Right lung (tissue), 5 donors: ENCODE data around the gene GPD1. TPM values are rescaled to one million over a fixed set of nuclear protein-coding genes. Genes with fewer than 3 reads are reported as not detected.
"Not testable (repeated sequence)": the region's sequence is repeated elsewhere in the genome, so short reads cannot be mapped to it uniquely, and the experiment has no call there.

Experiments used
- DNase-seq, 2 donors: peaks; one replicate each; pipeline ENCODE4 v3.0.0-alpha.2; 2013
- polyA plus RNA-seq, 5 donors: library from polyadenylated mRNA; unstranded; fragments of 120-200 nt; gene quantifications; one replicate each; pipeline versions ENCODE4 v1.2.1 to v1.2.3, GENCODE V29; 2013; ENCODE audit warnings: inconsistent platforms in 1 of 5, low replicate concordance in 1 of 5; ENCODE audit not compliant: insufficient read length in 5 of 5, insufficient read depth in 1 of 5

The GPD1 gene
- polyA plus RNA-seq, 5 donors = 0.44 to 3.5 (median 0.72) TPM

DNA sequence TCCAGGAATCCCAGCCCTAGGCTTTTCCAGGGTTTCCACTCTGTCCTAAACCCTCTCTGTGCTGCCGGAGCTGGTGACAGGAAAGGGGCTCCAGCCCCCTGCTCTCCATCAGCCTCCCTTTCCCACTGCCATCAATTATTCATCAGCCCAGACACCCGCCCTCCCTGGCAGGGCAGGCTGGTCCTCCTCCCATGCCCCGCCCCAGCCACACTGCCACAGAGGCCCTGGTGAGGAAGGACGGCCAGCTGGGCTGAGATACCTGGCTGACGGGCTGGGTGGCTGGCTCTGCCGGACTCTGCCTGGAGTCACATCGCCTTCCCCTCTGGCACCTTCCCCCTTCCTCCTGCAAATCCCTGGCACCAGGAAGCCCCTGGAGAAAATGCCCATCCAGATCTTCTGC is 30.6 kb upstream of the GPD1 start:
- no peak for DNase-seq

DNA sequence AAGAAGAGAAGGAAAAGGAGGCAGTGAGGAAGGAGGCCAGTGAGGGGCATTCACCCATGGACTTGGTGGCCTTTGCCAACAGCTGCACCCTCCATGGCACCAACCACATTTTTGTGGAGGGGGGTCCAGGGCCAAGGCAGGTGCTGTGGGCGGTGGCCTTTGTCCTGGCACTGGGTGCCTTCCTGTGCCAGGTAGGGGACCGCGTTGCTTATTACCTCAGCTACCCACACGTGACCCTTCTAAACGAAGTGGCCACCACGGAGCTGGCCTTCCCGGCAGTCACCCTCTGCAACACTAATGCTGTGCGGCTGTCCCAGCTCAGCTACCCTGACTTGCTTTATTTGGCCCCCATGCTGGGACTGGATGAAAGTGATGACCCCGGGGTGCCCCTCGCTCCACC is 30.1 kb upstream of the GPD1 start:
- DNase-seq = no peak

DNA sequence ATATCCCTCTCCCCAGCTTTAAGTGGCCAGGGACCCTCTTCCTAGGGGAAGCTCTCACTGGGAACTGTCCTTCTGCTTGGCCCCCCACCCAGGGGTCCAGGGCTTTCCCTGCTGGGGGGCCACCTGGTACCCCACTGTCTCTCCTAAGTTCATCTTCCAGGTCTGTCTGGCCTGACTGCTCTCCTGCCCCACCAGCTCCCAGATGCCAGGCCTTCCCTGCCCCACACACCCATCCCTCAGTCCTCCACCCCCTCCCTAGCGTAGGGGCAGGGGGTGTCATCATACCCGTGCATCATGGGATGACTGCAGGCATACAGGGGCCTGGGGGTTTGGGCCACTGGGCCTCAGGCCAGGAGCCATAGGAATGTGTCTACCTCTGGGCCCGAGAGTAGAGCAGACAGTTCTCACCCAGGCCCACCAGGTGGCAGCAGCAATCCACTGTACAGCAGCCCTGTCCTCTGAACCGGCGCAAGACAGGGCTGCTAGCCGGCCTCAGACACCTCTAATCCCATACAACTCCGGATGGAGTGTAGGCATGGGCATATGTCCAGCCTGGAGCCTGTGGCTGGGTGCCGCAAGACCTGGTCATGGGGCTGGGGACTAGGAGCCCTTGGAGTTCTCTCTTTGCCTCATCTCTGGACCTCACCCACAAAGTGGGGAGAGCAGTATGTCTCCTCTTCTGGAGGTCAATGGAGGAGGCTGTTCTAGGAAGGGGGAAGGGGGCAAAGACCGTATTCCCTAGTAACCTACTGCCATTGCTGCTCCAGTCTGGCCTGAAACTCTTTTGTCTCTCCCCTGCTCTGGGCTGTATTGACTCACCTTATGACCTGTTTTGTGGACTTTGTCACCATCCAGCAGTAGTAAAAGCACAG is 28.6 kb upstream of the GPD1 start:
- DNase-seq = peak; percentile 72 to 76

DNA sequence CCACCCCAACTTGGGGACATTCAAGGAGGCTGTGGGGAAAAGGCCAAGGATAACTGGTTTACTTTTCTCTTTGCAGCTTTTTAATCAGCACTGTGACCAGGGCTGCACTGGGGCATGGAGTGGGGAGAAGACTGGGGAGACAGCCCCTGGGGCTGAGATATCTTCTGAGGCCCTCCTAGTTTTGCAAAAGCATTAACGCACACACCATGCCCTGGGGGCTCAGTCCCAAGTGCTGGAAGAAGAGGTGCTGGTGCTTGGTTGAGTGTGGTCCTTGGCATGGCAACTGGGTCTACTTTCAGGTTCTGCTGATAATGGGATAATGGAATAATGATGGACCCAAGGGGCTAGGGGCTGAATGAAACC is 28.0 kb upstream of the GPD1 start:
- DNase-seq = no peak

DNA sequence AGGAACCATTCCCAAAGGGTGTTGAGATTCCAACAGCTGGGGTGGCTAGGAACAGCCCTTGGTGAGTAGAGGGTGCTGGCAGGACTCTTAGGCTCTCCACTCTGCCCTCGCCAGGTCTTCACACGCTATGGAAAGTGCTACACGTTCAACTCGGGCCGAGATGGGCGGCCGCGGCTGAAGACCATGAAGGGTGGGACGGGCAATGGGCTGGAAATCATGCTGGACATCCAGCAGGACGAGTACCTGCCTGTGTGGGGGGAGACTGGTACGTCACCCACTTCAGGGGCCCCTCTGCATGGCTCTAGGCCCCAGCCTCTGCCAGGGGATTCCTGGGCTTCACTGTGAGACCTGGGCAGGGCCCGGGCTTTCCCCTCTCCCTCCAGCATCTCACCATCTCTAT is 26.7 kb upstream of the GPD1 start:
- no peak for DNase-seq

DNA sequence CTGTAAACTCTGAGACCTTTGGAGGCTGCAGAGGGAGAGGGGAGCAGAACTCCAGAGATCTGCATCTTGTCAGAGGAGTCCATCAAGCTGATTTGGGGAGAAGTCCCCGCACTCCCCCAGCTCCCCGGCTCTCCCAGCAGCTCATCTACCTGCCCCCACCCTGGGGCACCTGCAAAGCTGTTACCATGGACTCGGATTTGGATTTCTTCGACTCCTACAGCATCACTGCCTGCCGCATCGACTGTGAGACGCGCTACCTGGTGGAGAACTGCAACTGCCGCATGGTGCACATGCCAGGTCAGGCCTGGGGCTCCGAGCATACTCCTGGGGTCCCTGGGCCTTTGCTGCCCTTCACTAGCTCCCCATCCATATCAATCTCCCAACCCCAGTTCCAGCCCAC is 25.5 kb upstream of the GPD1 start:
- no peak for DNase-seq

DNA sequence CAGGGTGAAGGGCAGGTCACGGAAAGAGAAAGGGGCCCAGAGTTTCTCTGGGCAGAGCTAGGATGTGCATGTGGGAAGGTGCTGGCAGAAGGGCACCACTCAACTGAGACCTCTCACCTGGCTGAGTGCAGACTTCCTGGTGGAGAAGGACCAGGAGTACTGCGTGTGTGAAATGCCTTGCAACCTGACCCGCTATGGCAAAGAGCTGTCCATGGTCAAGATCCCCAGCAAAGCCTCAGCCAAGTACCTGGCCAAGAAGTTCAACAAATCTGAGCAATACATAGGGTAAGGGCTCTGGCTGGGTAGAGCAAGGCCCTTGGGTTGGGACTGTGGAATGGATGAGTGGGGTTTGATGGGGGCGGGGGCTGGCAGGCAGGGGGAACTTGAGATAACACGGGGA is 24.0 kb upstream of the GPD1 start:
- no peak for DNase-seq

DNA sequence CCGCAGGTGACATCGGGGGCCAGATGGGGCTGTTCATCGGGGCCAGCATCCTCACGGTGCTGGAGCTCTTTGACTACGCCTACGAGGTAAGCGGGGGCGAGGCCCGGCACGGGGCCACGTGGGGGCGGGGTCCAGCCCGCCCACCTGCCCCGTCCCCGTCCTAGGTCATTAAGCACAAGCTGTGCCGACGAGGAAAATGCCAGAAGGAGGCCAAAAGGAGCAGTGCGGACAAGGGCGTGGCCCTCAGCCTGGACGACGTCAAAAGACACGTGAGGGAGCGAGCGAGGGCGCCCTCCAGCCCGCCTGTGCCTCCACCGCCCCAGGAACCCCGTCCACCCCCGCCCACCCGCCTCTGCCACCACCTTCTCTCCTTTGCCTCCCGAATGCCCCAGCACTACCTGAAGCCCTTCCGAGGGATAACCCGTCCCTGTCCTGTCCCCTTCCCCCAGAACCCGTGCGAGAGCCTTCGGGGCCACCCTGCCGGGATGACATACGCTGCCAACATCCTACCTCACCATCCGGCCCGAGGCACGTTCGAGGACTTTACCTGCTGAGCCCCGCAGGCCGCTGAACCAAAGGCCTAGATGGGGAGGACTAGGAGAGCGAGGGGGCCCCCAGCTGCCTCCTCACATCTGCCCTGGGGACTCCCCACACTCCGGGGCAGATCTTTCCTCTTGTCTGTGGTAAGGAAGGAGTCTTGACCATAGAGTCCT is 22.6 kb upstream of the GPD1 start:
- no peak for DNase-seq

DNA sequence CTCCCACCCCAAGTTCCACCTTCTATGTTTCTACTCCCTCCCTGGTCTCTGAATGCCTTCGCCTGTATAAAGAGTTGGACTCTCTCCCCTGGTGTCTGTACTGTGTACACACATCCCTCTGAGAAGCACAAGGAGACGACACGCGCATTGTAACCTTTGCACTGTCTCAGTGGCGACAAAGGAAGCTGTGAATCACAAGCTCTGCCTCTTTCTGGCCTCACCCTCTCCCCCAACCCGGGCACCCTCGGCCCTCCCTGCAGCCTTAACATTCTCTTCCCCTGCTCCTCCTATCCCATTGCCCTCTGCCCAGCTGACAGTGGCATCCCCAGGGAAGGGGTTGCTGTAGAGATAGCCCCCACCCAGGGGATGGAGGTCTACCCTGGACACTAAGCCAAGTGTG is 21.2 kb upstream of the GPD1 start:
- DNase-seq = no peak

DNA sequence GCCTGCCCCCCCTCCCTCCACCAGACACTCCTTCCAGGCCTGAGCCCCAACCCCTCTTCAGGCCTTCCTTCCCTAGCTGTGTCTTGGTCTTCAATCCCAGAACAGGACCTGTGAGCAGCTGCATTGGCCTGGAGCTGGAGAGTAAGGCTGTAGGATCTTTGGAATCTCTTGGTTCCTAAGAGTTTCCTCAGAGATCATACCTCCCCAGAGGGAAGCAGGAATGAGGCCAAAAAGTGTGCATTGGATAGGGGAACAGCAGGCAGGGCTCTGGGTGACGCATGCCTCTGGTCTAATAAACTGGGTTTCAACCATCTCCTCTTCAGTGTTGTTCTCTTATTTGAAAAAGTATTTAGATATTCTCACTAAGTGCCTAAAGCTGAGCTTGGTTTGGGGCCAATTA is 20.5 kb upstream of the GPD1 start:
- no peak for DNase-seq

DNA sequence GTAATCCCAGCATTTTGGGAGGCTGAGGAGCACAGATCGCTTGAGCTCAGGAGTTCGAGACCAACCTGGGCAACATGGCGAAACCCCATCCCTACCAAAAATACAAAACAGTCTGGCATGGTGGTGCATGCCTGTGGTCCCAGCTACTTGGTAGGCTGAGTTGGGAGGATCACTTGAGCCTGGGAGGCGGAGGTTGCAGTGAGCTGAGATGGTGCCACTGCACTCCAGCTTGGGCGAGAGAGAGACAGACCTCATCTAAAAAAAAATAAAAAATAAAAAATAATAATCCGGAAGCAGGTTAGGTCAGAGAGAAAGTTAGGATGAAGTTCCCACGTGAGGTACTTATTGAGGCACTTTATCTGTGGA is 19.4 kb upstream of the GPD1 start:
- DNase-seq = not testable (repeated sequence)

DNA sequence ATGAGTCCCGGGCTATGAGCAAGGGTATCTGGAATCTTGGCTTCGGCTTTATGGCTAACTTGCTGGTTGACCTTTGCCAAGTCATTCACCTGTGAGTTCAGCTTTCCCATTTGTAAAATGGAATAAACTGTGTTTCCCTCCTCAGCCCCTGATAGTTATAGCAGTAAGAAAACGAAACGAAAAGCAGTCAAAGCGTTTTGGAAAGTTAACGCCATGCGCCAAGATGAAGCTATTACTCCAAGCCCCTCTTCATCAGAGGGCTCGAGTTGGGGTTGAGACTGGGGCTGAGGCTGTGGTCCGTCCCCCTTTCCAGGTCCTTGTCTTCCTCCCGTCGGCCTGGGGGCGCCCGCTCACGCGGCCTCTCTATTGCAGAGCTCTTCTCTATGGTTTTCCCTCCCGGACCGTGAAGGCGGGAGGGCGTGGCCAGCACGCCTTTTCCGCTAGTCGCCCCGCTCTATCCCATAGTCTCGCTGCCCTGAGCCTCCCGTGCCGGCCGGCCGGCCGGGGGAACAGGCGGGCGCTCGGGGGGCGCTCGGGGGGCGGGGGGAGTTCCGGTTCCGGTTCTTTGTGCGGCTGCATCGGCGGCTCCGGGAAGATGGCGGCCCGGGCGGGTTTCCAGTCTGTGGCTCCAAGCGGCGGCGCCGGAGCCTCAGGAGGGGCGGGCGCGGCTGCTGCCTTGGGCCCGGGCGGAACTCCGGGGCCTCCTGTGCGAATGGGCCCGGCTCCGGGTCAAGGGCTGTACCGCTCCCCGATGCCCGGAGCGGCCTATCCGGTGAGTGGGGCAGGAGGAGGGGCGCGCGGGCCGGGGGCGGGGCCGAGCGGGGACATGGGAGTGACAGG is 18.8 kb upstream of the GPD1 start, which contains the start of gene SMARCD1:
Gene SMARCD1 (plus strand): TSS at position 568 of the 840 bp plus-strand sequence. CDS start 28 bp downstream, at position 596.
- peak; percentile 91 to 93 for DNase-seq

DNA sequence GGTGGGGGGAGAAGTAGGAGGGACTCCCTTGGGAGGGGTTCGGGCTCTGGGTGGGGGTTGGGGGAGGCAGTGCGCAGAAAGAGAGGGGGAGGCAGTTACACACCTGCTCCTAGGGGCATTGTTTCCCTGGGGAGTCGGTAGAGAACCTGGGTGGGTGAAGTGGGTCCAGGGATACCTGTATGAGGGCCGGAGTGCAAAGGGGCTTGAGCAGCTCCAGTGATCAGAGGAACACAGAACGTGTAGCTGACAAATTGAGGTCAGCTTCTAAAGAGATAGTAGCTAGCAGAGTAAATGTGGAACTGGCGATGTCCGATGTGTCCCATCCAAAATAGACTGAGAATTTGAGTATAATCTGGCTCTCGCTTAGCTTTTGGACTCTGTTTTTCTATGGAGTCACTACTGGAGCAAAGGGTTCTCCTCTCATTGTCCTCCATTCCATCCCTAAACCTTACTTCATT is 18.2 kb upstream of the GPD1 start:
- no peak for DNase-seq

DNA sequence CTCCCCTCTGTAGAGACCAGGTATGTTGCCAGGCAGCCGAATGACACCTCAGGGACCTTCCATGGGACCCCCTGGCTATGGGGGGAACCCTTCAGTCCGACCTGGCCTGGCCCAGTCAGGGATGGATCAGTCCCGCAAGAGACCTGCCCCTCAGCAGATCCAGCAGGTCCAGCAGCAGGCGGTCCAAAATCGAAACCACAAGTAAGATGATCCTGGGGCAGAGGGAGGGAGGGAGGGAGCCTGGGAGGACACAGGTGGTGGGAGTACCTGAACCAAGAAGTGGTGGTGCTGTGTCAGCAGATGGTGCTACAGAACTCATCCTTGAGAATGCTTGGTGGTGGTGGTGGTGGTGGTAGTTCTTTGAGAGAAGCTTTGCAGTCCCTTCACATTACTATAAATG is 17.7 kb upstream of the GPD1 start:
- DNase-seq = no peak

DNA sequence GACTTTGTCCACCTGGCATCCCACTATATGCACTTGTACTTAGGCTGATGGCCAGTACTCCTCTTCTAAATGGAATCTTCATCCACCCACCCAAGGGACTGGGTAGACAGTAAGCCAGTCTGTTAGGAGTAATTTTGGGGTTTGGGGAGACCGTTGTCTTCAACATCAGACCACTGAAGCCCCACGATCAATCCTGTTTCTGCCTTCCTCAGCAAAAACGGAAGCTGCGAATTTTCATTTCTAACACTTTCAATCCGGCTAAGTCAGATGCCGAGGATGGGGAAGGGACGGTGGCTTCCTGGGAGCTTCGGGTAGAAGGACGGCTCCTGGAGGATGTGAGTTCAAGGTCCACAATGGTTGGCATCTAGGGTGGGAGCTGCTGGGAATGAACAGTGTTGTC is 16.7 kb upstream of the GPD1 start:
- no peak for DNase-seq

DNA sequence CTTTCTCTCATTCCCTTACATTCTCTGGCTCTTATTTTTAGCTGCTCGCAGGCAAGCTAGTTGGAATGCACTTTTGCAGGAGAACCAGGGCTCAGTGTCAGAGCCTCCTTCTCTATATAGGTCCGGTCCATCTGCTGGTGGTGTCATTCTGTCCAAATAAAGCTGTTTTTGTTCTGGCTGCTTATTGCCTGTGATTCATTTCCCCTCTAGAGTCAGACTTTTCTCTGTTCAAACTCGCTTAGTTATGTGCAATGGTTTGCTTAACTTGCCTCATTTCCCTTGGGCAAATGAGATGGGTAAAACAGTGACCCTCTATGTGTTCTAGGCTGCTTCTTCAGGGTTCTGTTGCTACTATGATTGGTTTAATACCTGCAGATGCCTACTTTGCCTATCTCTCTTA is 15.8 kb upstream of the GPD1 start:
- no peak for DNase-seq

DNA sequence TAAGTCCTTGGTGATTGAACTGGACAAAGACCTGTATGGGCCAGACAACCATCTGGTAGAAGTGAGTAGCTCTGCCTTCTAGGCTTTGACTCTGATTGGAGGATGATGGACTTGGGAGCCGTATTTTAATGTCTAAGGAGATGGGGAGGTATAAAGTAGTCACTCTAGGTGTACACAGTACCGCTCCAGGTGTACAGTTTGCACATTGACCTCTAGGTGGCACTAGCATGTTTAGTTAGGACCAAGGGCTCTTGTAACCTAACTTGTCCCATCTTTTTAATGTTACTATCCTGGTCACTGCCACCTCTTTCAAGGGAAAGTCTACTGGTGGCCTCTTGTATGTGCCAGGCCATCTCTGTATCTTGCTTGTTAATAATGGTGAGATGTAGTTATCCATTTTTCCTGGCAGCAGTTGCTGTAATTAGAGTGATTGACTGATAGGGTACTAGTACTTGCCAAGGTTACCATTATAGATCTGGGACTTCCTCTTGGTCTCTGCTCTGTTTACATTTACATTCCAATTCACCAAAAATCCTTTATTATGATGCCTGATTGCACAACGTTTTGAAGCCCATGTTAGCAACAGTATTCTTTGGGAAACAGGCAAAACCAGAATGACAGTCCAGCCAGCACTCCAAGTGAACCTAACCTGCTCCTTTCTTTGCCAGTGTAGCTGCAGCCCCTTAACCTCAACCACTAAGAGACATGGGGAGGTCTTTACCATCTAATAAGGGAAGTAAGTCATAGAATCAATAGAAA is 15.1 kb upstream of the GPD1 start:
- no peak for DNase-seq

DNA sequence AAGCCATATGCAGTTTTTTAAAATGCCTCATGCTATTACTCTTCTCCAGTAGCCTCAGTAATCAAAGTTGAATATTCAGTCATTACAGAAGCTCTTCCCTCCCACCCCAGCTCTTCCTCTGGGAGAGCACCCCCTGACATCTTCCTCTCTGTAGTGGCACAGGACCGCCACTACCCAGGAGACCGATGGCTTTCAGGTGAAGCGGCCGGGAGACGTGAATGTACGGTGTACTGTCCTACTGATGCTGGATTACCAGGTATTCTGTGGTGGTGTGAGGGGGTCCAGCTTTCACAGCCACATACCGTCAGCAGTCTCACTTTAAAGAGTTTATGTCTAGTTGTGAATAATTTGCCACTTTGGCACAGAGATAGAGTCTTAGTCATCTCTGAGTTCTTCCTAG is 14.1 kb upstream of the GPD1 start:
- no peak for DNase-seq

DNA sequence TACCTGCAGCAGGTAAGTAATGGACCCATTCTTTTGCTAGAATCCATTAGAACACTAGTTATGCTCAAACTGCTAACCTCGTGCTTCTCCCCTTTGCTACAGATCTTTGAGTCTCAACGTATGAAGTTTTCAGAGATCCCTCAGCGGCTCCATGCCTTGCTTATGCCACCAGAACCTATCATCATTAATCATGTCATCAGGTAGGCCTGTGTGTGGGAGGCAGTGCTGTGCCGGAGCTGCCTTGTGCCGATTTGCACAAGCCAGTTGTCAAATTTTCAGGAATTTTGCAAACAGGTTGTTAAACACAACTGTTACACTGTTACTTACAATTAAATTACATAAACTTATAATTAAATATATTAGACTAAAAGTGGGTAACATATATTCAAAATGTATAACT is 13.4 kb upstream of the GPD1 start:
- DNase-seq = no peak

DNA sequence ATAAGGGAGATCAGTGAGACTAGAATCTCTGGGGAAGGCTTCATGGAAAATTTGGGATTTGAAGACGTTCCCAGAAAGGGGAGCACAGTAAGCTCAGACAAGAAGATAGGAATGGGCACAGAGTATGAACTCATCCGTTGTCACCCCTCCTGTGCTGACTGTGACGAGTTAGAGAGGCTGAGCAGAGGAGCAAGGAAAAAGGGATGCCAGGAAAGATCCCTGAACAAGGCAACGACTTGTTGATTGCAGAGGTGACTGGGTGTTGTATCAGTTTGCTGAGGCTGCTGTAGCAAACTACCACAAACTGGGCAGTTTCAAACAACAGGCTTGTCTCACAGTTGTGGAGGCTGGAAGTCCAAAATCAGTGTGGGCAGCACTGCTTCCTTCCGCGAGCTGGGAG is 5.9 kb upstream of the GPD1 start:
- DNase-seq = no peak

DNA sequence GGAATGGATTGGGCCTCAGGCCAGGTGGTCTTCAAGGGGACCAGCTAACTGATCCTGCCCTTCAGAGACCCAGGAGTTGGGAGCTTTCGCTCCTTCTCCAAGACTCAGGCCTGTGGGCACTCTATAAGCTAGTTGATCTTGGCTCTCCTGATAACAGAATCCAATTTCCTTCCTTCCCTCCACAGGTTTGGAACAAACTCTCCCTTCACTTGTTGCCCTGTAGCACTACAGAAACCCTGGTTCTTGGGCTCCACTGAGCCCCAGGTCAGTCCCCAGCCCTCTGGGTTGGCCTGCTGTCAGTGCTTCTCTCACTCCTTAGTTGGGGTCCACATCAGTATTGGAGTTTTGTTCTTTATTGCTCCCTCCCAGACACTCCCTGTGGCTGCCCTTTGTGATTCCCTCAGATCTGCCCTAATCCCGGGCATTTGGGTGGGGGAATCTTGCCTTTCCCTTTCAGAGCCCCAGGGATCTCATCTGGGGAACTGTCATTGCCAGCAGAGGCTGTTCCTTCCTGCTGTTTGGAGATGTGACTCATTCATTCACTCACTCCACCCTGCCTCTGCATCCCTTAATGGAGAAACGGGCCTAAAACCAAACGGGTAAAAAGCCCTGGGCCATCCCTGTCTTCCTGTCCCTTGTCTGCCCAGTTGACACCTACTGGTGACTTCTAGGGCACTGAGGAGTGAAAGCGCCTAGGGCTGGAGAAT is 4.4 kb upstream of the GPD1 start:
- DNase-seq = no peak
